Fibroblast of skin of left biceps (primary cell): ENCODE measurements around the gene OR7C1.
"Not testable (repeated sequence)": the region's sequence is repeated elsewhere in the genome, so short reads cannot be mapped to it uniquely, and the experiment has no call there.

Experiments used
- DNase-seq, 2 experiments: peaks; one replicate each; pipeline ENCODE4 v3.0.0-alpha.2; 2013; ENCODE audit warnings: low read depth in 2 of 2

The OR7C1 gene

GRCh38 chr19:14785102-14785793, 49.7 kb downstream of the OR7C1 start:
- DNase-seq, result not testable (repeated sequence)

GRCh38 chr19:14784730-14785101, 50.3 kb downstream of the OR7C1 start:
- DNase-seq, result not testable (repeated sequence)

GRCh38 chr19:14783410-14783998, 51.5 kb downstream of the OR7C1 start:
- not testable (repeated sequence) for DNase-seq

- DNase-seq, result no peak
Measured at GRCh38 chr19:14782626-14783409, 52.2 kb downstream of the OR7C1 start.

- not testable (repeated sequence) for DNase-seq
Measured at GRCh38 chr19:14781713-14782536, 53.1 kb downstream of the OR7C1 start.

GRCh38 chr19:14780622-14781225, 54.3 kb downstream of the OR7C1 start:
- not testable (repeated sequence) for DNase-seq

- no peak for DNase-seq
Measured at GRCh38 chr19:14779151-14779550, 55.8 kb downstream of the OR7C1 start.

GRCh38 chr19:14778110-14778845, 56.7 kb downstream of the OR7C1 start, which contains the start of gene ADGRE2:
Gene ADGRE2, minus strand, starts transcription at chr19:14778560. Its CDS starts 1,804 bp downstream, at chr19:14776756.
- not testable (repeated sequence) for DNase-seq

- not testable (repeated sequence) for DNase-seq
Measured at GRCh38 chr19:14777645-14778044, 57.3 kb downstream of the OR7C1 start.

- no peak for DNase-seq
Measured at GRCh38 chr19:14775869-14776586, 59.0 kb downstream of the OR7C1 start.

- DNase-seq, result not testable (repeated sequence)
Measured at GRCh38 chr19:14775326-14775725, 59.7 kb downstream of the OR7C1 start.

GRCh38 chr19:14774373-14774772, 60.6 kb downstream of the OR7C1 start:
- no peak for DNase-seq

- not testable (repeated sequence) for DNase-seq
Measured at GRCh38 chr19:14773722-14774121, 61.3 kb downstream of the OR7C1 start.

- no peak for DNase-seq
Measured at GRCh38 chr19:14772995-14773394, 62.0 kb downstream of the OR7C1 start.

- DNase-seq, result no peak
Measured at GRCh38 chr19:14772467-14772866, 62.5 kb downstream of the OR7C1 start.

- DNase-seq, result no peak
Measured at GRCh38 chr19:14770944-14771839, 63.8 kb downstream of the OR7C1 start.

GRCh38 chr19:14770136-14770535, 64.8 kb downstream of the OR7C1 start:
- DNase-seq, result no peak

GRCh38 chr19:14769201-14769600, 65.8 kb downstream of the OR7C1 start:
- DNase-seq, result no peak

GRCh38 chr19:14768001-14768400, 67.0 kb downstream of the OR7C1 start:
- DNase-seq, result no peak
